ENCODE measurements around the gene GDI2. TPM values are rescaled to one million over a fixed set of nuclear protein-coding genes. Genes with fewer than 3 reads are reported as not detected.

GDI2 gene
- total RNA-seq, 1 donor from 2014 or later: 192 TPM

GRCh38 chr10:5764422-5765297 lies 48.6 kb downstream of the GDI2 start:
- TF ChIP-seq CTCF (IDR thresholded peaks at IDR 0.05): no peak
- ATAC-seq (no peak), DNase-seq (no peak)
- no peaks in the 10 kb centered on the region for H3K9me3 ChIP-seq
- H3K27me3 ChIP-seq (ENCODE audit: low read depth): no peaks in the 10 kb centered on the region
- H3K4me1 ChIP-seq: no peaks in the 10 kb centered on the region
- no peak overlapping the region for H3K4me3 ChIP-seq
- intact Hi-C loops (cut with DNase I): no loop called here
- no peak overlapping the region for H3K27ac ChIP-seq
- peaks cover 92% of the 10 kb centered on the region for H3K36me3 ChIP-seq

- Histone ChIP-seq H3K4me3 (no peak overlapping the region), H3K9me3 (no peaks in the 10 kb centered on the region), H3K27ac (no peak overlapping the region), H3K36me3 (peaks cover 94% of the 10 kb centered on the region), H3K27me3 (ENCODE audit: low read depth) (no peaks in the 10 kb centered on the region), H3K4me1 (no peaks in the 10 kb centered on the region)
- intact Hi-C loops (cut with DNase I): no loop called here
- no peak for TF ChIP-seq CTCF (IDR thresholded peaks at IDR 0.05)
- no peak for DNase-seq
- ATAC-seq: peak in 1 of 2 donors; percentile 65
These were observed 50.7 kb downstream of the GDI2 start for GRCh38 chr10:5762531-5762930.

GRCh38 chr10:5761220-5761619 lies 52.0 kb downstream of the GDI2 start:
- Histone ChIP-seq H3K4me1 (no peaks in the 10 kb centered on the region), H3K9me3 (no peaks in the 10 kb centered on the region), H3K36me3 (peaks cover 94% of the 10 kb centered on the region), H3K4me3 (no peak overlapping the region), H3K27ac (no peak overlapping the region), H3K27me3 (ENCODE audit: low read depth) (no peaks in the 10 kb centered on the region)
- no peak for TF ChIP-seq CTCF (IDR thresholded peaks at IDR 0.05)
- ATAC-seq: no peak
- intact Hi-C loops (cut with DNase I): no loop called here
- DNase-seq: no peak

- Histone ChIP-seq H3K36me3 (peaks cover 94% of the 10 kb centered on the region), H3K9me3 (no peaks in the 10 kb centered on the region), H3K4me1 (no peaks in the 10 kb centered on the region), H3K27ac (no peak overlapping the region), H3K4me3 (no peak overlapping the region), H3K27me3 (ENCODE audit: low read depth) (no peaks in the 10 kb centered on the region)
- no peak for TF ChIP-seq CTCF (IDR thresholded peaks at IDR 0.05)
- ATAC-seq (no peak), DNase-seq (no peak)
- intact Hi-C loops (cut with DNase I): no loop called here
These were observed 52.7 kb downstream of the GDI2 start for GRCh38 chr10:5760515-5760914.

- intact Hi-C loops (cut with DNase I): no loop called here
- Histone ChIP-seq H3K4me3 (no peak overlapping the region), H3K4me1 (no peaks in the 10 kb centered on the region), H3K9me3 (no peaks in the 10 kb centered on the region), H3K27me3 (ENCODE audit: low read depth) (no peaks in the 10 kb centered on the region), H3K27ac (no peak overlapping the region), H3K36me3 (peaks cover 80% of the 10 kb centered on the region)
- no peak for TF ChIP-seq CTCF (IDR thresholded peaks at IDR 0.05)
- no peak for DNase-seq
- no peak for ATAC-seq
These were observed 54.3 kb downstream of the GDI2 start for GRCh38 chr10:5758927-5759326.

Data from lower lobe of right lung (tissue), 2 donors.